Stimulated activated CD4-positive, alpha-beta T cell treated with anti-CD3 and anti-CD28 coated beads, Interleukin-12 subunit alpha, Interleukin-12 subunit beta, amount 100 ng/mL, for 24 hours (primary cell): Measurements from ENCODE around the gene SAMD4A.

Experiments used
- DNase-seq, 2 experiments: peaks; one replicate each; pipeline ENCODE4 v3.0.0-alpha.2; 2020; ENCODE audit warnings: low read depth in 2 of 2

The SAMD4A gene

DNA sequence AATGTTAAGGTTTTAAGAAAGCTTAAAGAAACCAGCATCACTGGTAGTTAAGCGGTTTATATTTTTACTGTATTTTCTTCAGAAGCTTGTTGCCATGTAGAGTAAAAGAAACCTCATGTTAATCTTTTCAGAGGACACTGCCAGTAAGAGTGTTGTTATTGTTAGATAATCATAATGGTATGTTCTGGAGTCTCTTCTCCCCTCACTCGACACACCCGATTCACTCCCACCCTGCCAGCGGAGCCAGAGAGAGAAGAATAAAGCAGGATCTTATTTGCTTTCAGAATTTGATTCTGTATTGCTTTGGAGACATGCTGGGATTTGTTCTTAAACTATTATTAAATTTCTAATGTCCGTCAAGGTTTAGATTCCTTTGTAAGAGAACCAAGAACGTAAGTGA lies 113.7 kb downstream of the SAMD4A start:
- DNase-seq: no peak

DNA sequence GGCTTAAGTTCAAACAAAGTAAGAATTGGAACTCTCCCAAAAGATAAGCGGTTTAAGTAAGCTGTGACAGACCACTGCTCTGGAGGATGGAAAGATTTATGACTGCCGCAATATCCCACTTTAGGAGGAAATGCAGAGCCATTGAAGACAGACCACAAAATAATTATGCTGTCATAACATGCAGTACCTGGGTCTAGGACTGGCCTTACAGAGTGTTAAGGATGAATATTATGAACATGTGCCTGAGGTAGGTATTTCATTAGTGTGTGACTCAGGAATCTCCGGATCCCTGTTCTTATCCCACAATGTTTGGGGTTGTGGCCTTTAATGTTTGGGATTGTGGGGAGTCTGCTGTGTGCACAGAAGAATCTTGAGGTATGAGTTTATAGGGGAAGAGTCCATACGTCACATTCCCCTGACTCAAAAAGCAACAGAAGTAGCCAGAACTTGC lies 114.9 kb downstream of the SAMD4A start:
- DNase-seq: no peak

DNA sequence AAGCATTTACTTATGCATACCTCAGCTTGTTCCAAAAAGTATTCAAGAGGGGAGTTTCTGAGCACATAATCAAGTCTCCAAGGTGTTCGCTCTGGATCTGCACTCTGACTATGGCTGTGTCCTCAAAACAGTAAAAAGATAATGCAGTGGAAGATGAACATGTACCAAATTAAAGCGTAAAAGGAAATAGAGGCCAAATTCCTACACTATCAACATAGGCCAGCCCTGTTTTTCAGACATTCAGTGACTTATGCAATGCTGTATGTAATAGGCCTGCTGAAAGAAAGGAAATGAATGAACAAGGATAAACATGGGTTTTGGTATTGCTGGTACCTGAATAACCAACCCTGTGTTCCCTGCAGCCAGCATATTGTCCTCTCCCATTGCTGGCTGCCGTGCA lies 115.7 kb downstream of the SAMD4A start:
- no peak for DNase-seq

DNA sequence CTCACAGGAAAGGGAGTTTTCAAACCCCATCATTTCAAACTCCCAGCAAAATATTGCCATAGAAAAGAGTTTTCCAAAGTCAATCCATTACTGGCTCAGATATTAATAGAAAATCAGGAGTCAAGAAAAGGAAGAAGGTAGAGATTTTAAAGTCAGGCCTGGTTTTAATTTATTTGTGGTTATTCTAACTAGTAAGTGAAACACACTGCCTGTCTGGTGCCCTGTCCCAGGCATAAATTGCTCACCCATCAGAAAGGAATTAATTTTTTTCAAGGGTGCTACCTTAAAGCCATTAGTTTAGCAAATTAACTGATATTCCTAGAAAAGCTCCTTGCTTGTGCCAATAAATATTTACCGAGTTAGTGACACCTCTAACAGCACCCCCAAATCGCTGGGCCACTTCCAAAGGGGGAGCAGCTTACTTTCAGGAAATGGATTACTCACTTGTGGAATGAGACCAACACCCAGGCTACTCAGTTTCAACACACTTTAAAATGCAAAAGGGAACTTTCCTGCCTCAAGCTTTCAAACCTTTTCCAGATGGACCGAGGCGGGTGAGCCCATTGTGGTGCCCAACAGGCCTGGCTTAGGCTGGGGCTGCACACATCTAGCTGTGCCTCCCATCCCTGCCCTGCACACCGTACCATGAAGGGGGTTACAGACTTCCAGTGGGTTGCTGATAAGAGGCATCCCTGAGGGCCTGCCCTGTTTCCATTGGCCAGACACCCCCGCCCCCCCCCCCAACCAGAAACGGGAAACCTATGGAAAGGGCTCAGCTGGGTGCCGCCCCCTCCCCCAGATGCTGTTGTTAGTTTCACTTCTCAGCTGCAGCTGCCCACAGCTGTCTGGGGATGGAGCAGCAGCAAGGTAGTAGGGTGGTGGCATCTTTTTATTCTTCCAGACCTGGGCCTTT lies 117.2 kb downstream of the SAMD4A start:
- no peak for DNase-seq

DNA sequence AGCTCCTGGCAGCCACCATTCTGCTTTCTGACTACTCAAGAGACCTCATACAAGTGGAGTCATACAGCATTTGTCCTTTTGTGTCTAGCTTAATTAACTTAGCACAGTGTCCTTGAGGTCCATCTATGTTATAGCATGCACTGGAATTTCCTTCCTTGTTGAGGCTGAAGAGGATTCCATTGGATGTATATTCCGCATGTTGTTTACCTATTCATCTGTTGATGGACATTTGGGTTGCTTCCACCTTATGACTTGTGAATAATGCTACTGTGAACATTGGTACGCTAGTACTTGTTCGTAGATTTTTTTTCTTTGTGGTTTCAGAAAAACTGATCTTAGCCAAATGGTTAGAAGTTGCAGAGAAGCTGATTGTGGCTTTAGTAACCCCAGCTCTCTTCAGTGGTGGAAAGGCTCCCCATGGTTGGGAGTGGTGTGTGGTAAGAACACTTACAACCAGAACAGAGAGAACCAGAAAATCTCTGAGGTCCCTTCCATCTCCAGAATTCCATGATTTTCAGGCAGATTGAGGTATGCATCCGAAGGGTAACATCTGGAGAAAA lies 118.4 kb downstream of the SAMD4A start:
- no peak for DNase-seq

DNA sequence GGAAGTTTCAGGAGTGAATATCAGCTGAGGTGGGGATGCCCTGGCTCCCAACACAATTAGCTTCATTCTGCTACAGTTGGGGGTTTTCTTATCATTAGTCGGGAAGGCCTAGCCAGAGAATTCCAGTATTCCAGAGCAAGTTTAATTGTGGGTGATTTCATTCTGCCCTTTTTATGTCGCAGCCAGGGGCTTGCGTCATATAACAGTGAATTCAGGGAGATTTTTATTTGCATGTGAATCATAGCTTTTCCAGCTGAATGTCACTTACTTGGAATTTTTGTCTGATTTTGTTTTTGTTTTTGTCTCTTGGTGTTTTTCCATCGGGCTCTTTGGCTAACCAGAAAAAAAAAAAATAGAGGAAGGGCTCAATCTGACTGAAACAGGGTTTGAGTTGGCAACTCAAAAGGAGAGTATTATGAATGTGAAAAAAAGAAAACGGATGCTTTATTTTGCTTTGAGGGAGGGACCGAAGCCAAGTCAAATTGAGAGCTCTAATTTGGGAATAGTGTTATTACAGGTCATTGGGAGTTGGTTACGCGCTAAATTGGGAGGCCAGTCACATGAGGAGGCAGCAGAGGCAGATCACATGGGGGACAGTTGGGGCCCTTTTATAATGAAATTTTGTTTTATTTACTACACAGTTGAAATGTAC lies 119.4 kb downstream of the SAMD4A start:
- no peak for DNase-seq

DNA sequence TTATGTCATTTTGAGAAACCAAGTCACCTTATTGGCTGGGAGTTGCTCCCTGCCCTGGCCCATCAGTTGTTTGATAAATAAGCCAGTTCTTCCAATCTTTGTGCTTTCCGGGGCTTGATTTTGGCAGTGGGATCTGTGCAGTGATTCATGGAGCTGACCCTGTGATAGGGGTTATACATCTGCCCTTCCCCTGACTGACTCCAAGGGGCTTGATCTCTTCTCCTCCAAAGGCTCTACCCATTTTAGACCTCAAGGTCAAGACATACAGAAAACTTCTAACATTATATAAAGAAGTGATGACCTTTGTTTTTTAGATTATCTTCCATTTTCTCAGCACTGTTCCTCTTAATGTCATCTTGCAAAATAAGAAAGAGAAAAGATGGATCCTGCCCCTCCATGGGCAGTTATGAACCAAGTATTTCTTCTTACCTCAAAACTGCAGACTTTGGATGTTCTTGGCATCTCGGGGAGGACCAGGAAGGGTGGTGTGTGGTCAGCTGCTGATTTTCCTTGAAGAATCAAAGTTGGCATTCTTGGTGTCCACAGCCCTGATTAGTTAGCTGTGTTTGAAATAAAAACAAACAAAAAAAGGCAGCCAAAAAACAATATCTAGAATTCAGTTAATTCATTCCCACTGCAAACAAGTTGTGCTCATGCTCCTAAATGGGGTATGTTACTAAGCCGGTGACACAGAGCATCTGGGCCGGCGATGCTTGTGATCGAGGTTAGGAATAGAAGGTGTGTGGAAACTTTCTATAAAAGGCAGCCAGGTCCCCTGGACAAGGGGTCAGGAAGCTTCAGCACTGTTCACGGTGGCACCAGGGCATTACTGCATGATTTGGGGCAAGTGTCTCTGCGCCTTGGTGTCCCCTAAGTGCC lies 120.2 kb downstream of the SAMD4A start:
- no peak for DNase-seq

DNA sequence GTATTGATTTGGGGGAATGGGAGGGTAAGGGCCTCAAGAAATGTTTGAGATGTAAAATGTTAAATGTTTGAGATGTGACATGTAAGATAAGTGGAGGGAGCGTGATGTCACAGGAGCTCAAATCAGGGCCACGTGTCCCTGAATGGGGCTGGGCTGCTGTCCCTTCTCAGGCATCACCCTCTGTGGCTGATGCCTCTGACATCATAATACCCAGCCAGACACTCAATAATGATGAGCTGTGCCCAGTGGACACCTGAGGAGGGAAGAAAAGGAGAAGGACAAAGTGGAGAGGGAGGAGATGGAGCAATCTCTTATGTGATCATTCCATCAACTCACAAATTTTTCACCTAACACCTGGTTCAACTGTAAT lies 120.8 kb downstream of the SAMD4A start:
- DNase-seq: no peak

DNA sequence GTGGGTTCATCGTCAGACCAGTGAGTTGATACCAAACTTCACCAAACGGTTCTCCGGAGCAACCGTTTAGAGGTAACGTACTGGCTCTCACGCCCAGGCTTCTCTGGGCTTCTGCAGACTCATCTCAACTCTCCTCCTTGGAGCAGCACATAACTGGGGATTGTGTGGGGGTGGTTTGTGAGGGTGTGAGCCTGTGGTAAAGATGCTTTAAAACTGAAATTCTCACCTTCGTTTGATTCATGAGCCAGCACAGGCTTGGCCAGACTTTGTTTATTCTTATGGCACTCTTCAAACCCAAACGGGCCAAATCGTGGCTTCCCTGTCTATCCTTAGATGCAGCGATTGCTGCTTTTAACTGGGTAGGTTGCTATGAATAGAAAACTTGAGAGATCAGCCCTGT lies 121.3 kb downstream of the SAMD4A start:
- DNase-seq: peak in 1 of 2 experiments; percentile 16

DNA sequence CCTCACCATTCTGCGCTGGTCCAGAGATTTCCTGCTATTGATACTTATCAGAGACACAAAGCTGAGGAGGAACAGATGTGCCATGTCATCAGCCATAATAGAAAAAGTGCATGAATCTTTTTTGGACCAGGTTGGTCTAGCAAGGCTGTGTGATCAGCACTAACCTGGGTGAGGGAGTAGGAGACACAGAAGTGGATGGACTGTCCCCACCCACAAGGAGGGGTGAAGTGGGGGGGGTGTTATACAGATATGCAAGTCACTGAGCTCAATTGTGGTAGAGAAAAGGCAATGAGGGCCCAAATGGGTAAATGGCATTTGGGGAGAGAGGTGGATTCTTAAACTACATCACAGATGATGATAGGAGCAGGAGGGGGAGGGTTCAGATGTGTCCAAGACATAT lies 123.0 kb downstream of the SAMD4A start:
- DNase-seq: no peak

DNA sequence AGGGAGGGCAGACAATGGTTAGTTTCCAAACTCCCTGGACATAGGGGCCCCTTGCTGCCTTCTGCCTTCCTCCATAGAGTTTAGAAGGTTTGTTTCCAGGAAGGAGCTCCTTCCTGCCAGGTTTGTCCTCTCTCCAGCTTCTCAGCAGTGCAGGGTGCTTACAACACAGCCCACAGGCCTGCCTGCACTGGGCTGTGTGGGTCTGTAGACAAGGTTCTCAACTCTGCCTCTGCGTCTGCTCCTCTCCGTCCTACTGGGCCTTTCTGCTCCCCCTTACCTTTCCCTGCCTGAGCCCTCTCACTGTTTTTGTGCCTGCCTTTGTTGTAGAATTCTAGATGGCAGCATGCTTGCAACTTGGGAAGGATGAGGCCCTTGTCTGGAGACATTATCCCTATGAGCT lies 124.0 kb downstream of the SAMD4A start:
- no peak for DNase-seq

DNA sequence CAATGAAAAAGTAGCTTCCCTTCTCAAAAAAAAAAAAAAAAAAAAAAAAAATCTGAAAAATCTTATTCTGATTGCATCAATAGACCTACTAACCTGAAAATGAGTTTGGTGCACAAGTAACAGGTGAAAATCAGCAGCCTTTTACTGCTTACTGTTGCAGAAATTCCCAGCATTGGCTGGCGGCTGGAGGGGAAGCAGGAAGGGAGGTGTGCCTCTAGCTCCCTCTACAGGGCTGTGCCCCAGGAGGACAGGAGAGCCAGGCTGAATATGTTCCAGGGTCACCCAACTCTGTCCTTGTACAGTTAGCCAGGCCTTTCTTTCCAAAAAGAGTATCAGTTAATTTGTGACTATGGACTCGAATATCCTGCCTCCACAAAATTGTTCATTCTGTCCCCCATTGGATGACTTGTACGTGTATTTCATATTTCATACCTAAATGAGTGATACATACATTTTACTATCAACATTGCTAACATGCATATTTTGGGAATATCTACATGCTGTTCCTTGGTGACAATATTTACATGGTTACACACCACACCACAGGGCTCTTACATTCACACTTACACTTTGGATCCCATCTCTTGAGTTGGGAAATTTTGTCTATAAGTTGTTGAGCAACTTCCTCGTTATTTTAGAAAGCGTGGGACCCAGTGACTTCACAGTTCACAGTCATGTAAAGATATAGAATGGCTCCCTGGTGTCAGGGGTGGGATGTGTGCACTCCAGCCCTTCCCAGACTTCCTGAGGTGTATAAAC lies 124.8 kb downstream of the SAMD4A start:
- peak; percentile 28 to 50 for DNase-seq

DNA sequence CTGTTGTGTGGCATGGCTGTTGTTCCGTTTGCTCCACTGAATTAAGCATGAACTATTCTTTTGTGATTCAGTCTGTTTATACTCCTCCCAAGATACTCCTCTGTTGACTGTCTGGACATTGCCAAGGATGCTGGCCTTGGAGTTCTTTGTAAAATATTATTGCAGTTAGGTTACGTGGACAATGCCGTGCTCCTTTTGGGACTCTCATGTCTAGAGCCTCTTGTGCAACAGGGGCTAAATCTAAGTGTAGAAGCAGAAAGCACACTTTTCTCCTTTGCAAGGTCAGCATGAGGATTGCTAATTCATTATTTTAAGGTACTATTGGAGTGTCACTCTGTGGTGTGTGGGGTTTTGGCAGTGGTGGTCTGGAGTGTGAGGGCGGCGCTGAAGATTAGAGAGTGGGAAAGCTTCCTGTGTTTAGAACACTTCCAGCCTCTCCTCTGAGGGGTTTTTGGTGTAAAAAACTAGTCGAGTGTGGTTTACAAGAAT lies 125.4 kb downstream of the SAMD4A start:
- DNase-seq: no peak

DNA sequence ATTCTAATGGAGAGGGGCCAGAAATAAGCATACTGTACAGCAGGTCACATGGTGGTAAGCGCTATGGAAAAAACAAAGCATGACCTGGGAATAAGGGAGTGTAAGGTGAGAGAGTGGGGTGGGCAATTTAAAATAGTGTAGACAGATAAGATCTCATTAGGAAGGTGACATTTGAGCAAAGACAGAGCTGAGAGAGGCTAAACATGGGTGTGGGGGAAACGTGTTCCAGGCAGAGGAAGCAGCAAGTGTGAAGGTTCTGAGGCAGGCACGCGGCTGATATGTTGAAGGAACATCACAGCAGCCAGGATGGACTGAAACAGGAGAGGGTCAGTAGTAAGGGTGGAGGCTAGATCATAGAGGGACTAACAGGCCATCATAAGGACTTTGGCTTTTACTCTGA lies 126.8 kb downstream of the SAMD4A start:
- DNase-seq: no peak

DNA sequence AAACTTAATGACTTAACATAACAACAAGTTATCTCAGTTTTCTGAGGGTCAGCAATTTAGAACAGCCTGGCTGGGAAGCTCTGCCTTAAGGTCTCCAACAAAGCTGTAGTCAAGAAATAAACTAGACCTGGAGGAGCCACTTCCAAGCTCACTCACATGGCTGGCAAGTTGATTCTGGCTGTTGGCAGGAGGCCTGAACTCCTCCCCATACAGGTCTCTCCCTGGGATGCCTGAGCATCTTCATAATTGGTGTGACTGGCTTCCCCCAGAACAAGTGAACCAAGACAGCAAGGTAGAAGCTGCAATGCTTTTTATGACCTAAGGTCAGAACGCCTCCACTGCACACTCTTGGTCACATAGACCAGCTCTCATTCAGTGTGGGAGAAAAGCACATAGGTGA lies 128.3 kb downstream of the SAMD4A start:
- DNase-seq: no peak

DNA sequence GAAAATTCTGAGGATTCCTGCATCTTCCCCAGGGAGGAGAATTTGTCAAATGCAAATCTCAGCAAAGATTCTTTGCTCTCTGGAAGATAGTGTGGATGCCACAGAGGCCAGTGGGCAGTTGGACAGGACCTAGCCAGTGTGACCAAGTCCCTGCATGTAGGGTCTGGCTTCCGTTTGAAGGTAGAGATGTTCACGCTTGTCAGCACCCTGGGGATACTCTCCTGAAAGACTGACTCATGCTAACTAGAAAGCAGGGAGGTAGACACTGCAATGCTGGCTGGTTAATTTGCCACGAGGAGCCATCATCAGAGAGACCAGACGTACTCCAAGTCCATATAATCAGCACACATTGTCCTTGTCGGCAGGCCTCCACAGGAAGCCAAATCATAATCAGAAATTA lies 130.1 kb downstream of the SAMD4A start:
- no peak for DNase-seq

DNA sequence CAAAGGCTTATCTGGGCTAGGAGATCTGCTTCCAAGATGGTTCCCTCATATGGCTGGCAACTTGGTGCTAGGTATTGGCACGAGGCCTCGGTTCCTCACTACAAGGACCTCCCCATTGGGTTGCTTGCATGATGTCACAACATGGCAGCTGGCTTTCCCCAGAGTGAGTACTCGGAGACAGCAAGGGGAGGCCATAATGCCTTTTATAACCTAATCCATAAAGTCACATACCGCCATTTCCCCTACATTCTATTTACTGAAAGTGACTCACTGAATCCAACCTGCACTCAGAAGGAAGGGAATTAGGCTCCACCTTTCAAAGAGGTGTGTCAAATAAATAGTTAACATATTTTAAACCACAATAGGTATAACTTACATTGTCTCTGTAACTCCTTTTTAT lies 130.9 kb downstream of the SAMD4A start:
- DNase-seq: no peak

DNA sequence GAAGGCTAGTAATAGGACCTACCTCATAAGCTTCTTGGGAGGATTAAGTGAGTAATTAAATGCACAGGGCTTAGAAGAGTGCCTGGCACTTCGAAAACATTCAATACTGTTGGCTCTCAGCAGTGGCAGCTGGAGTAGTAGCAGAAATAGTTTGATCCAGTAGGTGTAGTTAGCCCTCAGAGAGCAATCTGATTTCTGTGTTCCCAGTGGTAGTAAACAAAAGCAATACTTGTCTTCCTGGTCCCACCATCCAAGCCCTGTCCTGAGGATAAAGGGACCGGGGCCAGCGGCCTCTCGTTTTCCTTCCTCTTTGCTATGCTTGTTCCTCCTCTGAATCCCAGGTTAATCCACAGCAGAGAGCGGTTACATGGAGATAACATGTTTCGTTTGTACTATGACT lies 131.6 kb downstream of the SAMD4A start:
- DNase-seq: no peak

DNA sequence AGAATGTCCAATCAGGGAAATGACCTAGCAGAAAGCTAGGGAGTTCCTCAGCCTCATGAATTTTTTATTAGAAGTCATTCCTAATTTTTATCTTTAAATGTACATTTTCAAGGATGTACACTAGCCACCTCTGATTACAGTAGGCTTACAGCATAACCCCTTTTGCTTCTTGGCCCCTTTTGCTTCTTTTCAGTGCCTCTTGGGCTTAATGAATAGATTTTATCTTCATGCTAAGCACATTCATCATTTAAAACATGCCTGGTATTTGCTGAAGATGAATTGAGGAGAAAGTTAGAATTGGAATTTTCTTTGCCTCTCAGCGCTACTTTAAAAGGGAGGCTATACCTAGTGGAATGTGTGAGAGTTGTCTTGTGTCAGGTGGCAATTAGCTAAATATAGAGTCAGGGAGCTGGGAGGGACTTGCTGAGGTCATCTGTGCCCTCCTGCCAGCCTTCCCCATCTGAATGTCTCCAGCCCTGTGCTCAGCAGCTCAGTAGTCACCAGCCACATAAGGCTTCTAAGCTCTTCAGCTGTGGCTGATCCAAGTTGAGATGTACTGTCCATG lies 132.1 kb downstream of the SAMD4A start:
- no peak for DNase-seq

DNA sequence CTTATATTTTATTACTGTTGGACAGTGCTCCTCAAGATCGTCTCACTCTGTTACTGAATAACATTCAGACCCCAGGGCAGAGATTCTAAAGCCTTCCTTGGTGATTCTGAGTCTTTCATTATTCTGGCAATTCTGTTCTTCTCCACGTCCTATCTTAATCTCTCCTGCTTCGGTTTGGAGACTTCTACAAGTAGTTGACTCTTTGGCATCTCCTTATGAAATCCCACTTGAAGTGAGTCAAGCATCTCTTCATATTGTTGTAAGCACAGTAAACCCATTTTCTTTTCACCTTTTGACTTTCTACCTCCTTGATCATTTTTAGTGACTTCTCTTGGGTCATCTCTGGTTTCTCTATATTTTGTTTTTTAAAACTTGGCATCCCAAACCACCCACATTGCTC lies 132.8 kb downstream of the SAMD4A start:
- DNase-seq: no peak

DNA sequence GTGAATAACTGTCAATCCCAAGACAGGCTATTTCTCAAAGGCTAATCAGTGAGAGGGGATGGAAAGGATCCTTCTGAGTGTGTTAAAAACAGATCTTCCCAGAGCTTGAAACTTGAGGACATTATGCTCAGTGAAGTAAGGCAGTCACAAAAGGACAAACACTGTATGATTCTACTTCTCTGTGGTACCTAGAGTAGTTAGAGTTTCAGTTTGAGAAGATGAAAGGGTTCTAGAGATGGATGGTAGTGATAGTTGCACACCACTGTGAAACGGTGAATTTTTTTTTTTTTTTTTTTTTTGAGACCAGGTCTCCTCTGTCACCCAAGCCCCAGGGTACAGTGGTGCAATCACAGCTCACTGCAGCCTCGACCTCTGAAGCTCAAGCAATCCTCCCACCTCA lies 133.8 kb downstream of the SAMD4A start:
- DNase-seq: no peak
